GM12875 (cell line): ENCODE results near the gene SPEM1.

Source experiments
- H3K4me3 ChIP-seq: one replicate; pipeline ENCODE4 v1.5.1; 2011; ENCODE audit warnings: low read depth, low read length, control low read depth
- TF ChIP-seq, protein P1 (sequence below): IDR thresholded peaks from 2 replicates; pipeline ENCODE4 v1.5.1; 2011; ENCODE audit warnings: low read depth, mild to moderate bottlenecking, control low read depth, inconsistent platforms, low read length, moderate library complexity, borderline replicate concordance; ENCODE audit not compliant: insufficient read depth

Gene SPEM1

GRCh38 chr17:7459961-7460545, 39.9 kb downstream of the SPEM1 start:
- TF ChIP-seq, protein P1, sequence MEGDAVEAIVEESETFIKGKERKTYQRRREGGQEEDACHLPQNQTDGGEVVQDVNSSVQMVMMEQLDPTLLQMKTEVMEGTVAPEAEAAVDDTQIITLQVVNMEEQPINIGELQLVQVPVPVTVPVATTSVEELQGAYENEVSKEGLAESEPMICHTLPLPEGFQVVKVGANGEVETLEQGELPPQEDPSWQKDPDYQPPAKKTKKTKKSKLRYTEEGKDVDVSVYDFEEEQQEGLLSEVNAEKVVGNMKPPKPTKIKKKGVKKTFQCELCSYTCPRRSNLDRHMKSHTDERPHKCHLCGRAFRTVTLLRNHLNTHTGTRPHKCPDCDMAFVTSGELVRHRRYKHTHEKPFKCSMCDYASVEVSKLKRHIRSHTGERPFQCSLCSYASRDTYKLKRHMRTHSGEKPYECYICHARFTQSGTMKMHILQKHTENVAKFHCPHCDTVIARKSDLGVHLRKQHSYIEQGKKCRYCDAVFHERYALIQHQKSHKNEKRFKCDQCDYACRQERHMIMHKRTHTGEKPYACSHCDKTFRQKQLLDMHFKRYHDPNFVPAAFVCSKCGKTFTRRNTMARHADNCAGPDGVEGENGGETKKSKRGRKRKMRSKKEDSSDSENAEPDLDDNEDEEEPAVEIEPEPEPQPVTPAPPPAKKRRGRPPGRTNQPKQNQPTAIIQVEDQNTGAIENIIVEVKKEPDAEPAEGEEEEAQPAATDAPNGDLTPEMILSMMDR, result no peak
- H3K4me3 ChIP-seq, result no peak overlapping the region

GRCh38 chr17:7460850-7461660, 40.9 kb downstream of the SPEM1 start:
- TF ChIP-seq, protein P1, result no peak
- no peak overlapping the region for H3K4me3 ChIP-seq

GRCh38 chr17:7462474-7463371, 42.6 kb downstream of the SPEM1 start:
- no peak overlapping the region for H3K4me3 ChIP-seq
- TF ChIP-seq, protein P1, result no peak

- no peak overlapping the region for H3K4me3 ChIP-seq
- TF ChIP-seq, protein P1, result no peak
Measured at GRCh38 chr17:7463372-7463846, 43.3 kb downstream of the SPEM1 start.

- TF ChIP-seq, protein P1, result no peak
- H3K4me3 ChIP-seq, result no peak overlapping the region
Measured at GRCh38 chr17:7464081-7464480, 44.0 kb downstream of the SPEM1 start.

- TF ChIP-seq, protein P1, result no peak
Measured at GRCh38 chr17:7465597-7466275, 45.6 kb downstream of the SPEM1 start.

More at GRCh38 chr17:7465597-7466275, 45.6 kb downstream of the SPEM1 start:
- no peak overlapping the region for H3K4me3 ChIP-seq
